Hematopoietic multipotent progenitor cell treated with erythropoietin and hydrocortisone succinate and interleukin-3 and kit ligand, for 8 days (in vitro differentiated cells): ENCODE data around the gene GP9.
A peak's percentile ranks its signal among the peaks of the same experiment; 100 is the strongest.

ENCODE experiments used
- DNase-seq: peaks from one replicate; pipeline ENCODE4 v3.0.0-alpha.2; 2015

Gene GP9

DNA sequence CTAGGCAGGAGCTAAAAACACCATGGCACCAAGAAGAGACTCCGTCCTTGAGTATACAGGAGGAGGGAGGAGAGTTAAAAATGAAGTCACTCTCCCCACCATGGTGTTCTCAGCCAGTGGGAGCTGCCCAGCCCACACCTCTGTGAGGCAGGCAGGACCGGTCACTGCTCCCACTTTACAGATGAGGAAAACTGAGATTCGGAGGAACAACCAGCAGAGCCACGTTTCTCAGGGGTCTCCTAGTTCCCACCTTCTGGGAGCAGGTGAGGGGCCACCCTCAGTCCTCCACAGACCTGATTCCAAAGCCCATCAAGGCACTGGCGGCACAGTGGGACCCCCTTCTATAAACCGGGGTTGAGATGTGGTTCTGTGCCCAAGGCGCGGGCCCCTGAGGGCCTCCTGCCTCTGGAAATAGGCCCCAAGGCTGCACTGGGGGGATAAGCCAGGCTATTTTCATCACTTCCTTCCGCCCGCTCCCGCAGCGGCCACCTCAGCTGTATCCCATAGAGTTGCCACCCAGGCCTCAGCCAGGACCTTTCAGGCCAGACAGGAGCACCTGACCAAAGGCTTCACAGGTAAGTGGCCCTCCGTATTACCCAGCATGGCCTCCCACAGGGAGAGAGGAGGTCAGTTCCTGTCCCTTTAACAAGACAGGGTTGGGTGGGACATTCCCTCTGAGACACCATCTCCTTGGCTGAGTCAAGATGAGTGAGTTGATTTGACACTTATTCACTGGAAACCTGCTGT, at the start of gene GP9:
GP9 (plus strand) TSS at position 504 of the 747 bp plus-strand sequence. CDS start 961 bp downstream, outside the sequence.
- DNase-seq = no peak

DNA sequence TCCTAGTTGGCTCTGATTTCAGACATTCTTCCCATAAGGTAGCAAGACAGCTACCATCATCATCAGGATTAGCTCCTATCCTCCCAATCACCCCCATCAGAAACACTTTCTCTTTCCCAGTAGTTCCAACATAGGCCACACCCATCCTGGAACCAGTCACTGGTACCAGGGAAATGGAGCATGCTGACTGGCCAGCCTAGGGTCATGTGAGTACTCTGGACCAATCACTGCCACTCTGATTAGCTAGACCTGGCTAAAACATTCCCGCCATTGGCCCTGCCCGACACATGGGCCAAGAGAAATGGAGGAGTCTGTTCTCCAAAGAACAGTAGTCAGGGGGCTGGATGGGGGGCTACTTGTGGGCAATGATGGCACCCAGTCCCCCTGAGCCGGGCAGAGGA, 47.1 kb upstream of the GP9 start:
- no peak for DNase-seq

DNA sequence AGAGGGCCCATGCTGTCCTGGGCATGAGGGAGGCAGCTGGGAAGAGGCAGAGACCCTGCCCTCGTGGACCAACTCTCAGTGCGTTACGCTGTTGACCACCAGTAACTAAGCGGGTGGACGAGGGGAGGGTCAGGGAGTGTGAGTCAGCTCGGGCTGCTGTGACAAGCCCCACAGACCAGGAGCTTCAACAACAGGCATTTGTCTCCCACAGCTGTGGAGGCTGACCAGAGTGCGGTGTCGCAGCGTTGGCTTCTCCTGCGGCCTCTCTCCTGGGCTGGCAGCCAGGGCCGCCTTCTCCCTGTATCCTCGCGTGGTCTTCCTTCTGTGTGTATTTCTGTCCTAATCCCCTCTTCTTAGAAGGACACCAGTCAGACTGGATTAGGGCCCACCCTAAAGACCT, 46.4 kb upstream of the GP9 start:
- DNase-seq = no peak

DNA sequence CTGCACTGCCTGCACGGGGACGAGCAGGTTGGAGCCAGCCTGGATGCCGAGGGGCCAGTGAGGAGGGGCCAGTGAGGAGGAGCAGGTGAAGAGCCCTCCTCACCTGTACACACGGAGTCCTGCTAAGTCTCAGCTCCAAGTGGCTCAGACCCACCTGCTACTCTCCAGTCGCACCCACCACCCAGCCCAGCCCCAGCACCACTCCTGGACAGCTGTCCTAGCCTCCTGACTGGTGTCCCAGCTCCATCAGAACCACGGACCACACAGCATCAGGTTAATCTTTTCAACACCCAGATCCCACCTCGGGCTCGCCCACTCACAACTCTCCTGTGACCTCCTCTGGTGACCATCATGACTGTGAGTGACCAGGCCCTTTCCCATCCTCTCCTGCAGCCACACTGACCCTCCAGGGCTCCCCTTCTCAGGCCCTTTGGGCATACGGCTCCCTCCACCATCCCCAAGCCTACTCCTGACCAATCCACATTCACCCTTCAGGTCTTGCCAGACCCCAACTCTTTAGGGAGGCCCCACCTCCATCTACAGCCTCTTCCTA, 45.7 kb upstream of the GP9 start:
- no peak for DNase-seq

GRCh38 chr3:129015388-129016105, 45.0 kb upstream of the GP9 start:
- peak; percentile 50 for DNase-seq

DNA sequence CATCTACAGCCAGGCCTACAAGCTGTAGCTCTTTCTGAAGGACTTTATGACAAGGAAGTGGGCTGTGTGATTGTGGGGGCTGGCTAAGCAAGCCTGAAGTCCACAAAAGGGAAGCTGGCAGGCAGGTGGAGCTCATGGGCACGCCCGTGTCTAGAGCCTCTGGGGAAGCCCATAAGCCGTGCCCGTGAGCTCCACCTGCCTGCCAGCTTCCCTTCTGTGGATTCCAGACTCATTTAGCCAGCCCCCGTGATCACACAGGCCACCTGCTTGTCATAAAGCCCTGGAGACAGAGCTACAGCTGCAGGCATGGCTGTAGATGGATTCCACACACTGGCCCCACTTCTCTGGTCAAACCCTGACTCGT, 44.2 kb upstream of the GP9 start:
- DNase-seq = no peak

- peak; percentile 94 for DNase-seq
These were observed 43.7 kb upstream of the GP9 start for GRCh38 chr3:129016720-129017483.

- no peak for DNase-seq
These were observed 43.1 kb upstream of the GP9 start for GRCh38 chr3:129017484-129017899.

- no peak for DNase-seq
These were observed 42.3 kb upstream of the GP9 start for GRCh38 chr3:129018271-129018670.

DNA sequence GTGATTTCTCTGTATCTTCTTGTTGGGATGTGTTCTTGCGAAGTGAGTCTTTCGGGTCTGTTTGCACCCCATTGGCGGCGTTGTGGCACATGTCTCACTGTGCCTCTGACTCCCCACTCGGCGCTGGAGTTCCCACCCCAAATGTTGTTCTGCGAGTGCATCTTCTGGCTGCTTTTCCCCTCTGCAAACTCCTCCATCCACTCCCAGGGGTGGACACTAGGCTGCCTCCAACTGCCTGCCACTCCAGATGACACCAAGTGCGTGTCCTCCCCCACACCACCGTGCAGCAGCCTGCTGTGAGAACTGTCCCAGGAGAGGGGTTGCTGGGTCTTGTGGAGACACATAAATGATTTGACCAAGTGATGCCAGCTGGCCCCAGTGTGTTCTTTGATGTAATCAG, 41.8 kb upstream of the GP9 start:
- no peak for DNase-seq

- DNase-seq = no peak
These were observed 41.3 kb upstream of the GP9 start for GRCh38 chr3:129019266-129019665.

GRCh38 chr3:129020691-129021090, 39.9 kb upstream of the GP9 start:
- no peak for DNase-seq

DNA sequence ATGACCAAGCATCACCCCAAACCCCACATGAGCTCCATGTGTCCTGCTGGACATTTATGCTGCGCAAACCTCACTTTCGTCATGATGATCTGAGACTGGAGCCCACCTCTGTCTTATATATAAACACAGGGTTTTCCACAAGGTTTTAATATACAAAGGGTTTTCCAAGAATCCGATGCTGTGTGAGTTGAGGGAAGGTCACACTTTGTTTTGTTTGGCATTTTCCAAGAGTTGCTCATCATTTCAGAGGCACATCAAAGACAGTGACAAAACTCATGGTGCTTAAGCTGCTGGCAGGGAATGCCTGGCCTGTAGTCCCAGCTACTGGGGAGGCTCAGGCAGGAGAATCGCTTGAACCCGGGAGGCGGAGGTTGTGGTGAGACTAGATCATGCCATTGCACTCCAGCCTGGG, 39.4 kb upstream of the GP9 start:
- no peak for DNase-seq

DNA sequence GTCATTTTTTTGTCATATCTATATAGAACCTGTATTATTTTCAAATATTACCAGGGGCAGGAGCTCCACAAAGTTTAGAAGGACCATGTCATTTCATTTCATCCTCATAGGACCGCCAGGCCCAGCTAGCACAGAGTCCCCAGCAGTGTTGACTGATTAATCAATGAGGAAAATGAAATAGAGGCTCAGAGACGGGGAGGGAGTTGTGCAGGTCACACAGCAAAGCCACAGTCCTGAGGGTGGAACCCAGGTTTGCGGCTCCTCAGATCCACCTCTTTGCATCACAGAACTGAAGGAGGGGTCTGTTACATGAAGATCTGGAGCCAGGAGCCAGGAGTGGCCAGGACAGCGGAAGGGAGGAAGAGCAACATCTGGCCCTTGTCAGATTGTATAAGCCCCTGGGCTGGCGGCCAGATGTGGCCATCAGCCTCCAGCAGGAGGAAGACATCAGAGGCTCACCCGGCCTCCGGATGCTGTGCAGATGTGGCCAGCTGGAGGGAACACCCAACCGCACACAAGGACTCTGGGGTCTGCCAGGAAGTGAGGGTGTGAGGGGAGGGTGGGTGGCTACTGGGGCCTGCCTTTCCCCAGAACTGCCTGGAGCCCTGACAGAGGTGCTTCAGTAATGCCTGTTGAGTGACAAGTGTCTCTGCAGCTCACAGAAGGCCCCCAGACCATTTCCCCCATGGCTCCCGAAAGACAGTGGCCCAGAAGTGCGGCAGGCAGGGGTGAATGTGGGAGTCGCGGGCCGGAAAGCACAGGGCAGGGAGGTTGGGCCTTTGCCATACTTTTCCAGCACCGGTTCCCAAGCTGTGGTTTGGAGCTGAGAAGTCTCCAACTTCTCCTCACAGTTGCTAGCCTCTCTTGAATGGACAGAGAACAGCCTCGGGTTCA, 38.2 kb upstream of the GP9 start:
- peak; percentile 14 for DNase-seq

DNA sequence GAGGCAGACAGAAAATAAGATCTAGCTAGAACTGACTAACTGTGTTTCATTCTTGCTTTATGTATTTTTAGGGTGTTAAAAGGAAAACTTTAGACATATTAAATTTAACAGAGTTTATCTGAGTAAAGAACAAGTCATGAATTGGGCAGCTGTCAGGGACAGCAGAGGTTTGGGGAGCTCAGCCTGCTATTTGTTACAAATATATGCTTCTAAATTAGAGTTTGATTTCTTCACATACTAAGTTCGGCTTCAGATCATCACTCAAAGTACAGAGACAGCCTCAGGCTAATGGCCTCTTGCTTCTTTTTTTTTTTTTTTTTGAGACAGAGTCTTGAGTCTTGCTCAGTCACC, 37.6 kb upstream of the GP9 start:
- DNase-seq = no peak

DNA sequence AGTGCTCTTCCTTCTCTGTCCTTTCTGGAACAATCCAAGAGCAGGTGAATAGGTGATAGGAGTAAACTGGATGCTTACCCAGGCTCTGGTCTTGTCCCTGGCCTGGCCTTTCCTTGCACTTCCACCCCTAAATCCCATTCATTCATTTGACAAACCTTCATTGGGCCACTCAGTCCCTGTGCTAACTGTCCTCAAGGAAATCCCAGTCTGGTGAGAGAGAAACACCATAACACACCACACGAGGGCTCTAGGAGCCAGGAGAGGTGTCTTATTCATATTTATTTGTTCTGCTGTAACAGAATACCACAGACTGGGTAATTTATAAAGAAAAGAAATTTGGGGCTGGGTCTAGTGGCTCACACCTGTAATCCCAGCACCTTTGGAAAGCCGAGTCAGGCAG, 36.7 kb upstream of the GP9 start:
- DNase-seq = peak; percentile 49

GRCh38 chr3:129025108-129025507, 35.5 kb upstream of the GP9 start:
- no peak for DNase-seq

DNA sequence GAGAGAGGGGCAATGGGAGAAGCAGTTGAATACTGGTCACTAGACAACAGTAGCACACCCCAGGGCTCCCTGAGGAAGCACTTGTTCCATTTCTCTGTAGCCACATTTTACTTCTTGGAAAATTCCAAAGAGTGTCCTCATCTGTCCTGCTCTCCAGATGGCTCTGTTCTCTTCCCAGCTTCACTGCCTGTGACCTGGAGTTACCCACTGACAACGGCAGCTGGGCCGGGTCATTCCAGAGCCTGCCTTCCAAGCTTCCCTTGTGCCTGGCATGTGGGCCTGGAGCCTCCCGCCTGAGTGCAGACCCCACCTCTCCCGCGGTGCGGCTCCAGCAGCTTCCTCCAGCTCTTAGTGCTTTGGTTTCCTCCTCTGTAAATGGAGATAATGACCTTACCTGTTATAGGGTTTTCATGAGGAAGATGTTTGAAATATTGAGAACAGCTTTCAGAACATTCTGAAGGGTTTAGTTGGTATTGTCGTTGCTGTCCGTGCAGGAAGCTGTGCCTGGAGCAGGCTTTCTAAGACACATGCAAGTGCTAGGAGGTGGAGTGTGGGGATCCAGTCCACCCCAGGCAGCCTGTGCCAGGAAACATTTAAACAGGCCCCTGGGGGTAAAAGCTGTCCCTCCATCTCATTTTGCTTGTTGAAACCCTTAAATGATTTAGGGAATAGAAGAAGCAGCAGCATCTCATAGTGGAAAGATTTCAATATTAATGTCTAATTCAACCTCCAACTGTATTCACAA, 34.7 kb upstream of the GP9 start:
- DNase-seq = no peak

DNA sequence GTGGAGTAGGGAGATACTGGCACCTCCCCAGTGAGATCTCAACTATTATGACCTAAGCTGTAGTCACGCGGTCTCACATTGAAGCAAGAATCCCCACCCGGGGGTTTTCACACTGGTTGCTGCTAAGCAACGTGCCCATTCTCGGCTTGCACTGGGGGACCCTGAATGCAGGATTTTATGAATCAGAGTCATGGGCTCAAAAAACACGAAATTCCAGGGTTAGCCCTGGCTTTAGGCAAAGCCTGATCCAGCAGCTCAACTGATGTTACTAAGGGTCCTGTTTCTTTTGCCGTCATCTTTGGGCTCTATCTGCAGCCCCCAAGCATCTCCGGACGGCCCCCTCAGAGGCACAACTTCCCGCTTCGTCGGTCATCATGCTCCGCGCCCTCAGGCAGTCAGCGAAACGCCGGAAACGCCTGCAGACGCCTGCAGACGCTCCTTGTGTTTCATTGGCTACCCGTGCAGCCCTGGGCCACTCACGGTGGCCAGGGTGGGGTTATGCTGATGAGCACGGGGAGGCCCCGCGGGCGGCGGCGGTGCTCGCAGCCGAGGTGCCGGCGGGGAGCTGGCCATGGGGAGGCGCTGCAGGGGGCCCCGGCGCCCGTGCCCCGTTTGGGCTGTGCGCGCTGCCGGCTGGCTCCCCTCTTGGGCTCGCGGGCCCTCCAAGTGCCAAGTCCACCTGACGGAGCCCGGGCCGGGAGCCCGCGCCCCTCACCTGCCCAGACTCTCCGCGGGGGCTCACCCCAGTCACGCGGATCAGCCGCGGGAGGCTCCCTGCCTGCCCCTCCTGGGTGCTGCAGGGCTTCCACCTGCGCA, 33.6 kb upstream of the GP9 start:
- peak; percentile 95 for DNase-seq

DNA sequence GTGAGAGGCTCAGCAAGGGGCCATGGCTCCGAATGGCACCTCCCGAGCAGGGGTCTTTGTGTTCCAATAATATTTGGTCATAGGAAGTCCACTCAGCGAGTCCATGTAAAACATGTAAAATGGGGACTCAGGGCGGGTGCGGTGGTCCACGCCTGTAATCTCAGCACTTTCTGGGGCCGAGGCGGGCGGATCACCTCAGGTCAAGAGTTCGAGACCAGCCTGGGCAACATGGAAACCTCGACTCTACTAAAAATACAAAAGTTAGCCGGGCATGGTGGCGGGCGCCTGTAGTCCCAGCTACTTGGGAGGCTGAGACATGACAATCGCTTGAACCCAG, 33.1 kb upstream of the GP9 start:
- no peak for DNase-seq

- no peak for DNase-seq
These were observed 31.7 kb upstream of the GP9 start for GRCh38 chr3:129028866-129029265.
